Measurements from ENCODE around the gene FAM210A.

- TF ChIP-seq CTCF (IDR thresholded peaks at IDR 0.05) = no peak
- no peak for TF ChIP-seq POLR2A (IDR thresholded peaks at IDR 0.05)
These were observed 100.4 kb downstream of the FAM210A start for GRCh38 chr18:13625843-13626543.

Measured in stomach (tissue), 4 donors.